KG1 (cell line): Measurements from ENCODE around the gene NOL12.
"Not testable (repeated sequence)": the region's sequence is repeated elsewhere in the genome, so short reads cannot be mapped to it uniquely, and the experiment has no call there.

Experiments used
- DNase-seq: peaks from one replicate; lab custom pipeline; 2025; lab: John Stamatoyannopoulos, UW

NOL12 gene, protein sequence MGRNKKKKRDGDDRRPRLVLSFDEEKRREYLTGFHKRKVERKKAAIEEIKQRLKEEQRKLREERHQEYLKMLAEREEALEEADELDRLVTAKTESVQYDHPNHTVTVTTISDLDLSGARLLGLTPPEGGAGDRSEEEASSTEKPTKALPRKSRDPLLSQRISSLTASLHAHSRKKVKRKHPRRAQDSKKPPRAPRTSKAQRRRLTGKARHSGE

GRCh38 chr22:37686002-37686982, at the start of gene NOL12:
Gene NOL12, plus strand, starts transcription at chr22:37686343. Its CDS starts 50 bp downstream, at chr22:37686393.
- DNase-seq: peak; percentile 74

GRCh38 chr22:37636949-37637273, 49.2 kb upstream of the NOL12 start:
- DNase-seq: no peak

- DNase-seq: no peak
These were observed 47.6 kb upstream of the NOL12 start for GRCh38 chr22:37638391-37639069.

- DNase-seq: peak; percentile 44
These were observed 46.9 kb upstream of the NOL12 start, which contains the start of gene SH3BP1 for GRCh38 chr22:37639070-37639760. Gene SH3BP1, plus strand, starts transcription at chr22:37639669. Its CDS starts 119 bp downstream, at chr22:37639788.

DNA sequence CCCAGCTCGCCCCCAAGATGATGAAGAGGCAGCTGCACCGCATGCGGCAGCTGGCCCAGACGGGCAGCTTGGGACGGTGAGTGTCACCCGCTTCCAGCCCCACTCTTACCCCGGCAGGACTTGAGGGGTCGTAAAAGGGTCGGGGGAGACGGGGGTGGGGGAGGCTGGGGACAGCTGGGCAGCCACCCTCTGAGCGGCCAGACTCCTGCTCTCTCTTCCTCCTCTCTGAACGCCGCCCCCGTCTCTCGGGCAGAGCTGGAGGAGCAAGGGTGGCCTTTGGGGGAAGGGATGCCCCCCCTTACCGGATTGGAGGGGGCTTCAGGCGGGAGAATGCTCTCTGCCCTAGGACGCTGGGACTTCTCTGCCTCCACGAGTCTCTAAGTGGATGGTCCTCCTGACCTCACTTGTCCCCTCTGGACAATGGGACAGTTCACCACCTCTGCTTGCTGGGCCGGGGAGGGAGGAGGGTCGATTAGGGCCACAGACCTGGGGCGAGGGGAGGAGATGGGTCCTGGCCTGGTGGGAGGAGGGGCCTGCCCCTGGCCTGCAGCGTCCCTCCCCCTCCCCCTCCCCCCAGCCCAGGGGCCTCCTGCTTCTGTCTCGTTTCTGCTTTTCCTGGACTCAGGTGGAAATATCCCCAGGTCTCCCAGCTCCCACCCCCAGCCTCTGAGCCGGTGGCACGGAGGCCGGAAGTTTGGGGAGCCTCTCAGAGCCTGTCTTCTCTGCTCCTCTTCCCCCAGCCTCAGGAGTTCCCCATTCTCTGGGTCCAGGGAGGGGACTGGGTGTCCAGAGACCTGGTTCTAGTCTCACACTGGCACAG, 46.2 kb upstream of the NOL12 start:
- no peak for DNase-seq

- DNase-seq: no peak
These were observed 45.3 kb upstream of the NOL12 start for GRCh38 chr22:37640591-37641560.

- DNase-seq: no peak
These were observed 44.6 kb upstream of the NOL12 start for GRCh38 chr22:37641561-37641949.

- DNase-seq: peak; percentile 55
These were observed 42.8 kb upstream of the NOL12 start for GRCh38 chr22:37643225-37643847.

DNA sequence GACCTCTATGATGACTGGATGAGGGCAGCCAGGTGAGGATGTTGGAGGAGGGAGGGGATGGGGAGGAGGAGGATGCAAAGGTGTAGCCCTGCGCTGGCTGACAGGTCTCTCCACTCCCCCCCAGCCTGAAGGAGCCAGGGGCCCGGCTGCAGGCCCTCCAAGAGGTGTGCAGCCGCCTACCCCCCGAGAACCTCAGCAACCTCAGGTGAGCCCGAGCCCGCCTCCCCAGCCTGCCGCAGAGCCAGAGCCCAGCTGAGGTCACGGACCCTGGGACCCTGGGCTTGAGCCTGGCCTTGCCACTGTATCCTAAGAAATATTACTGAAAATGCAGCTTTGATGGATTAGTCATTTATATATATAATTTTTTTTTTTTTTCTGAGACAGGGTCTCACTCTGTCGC, 38.8 kb upstream of the NOL12 start:
- no peak for DNase-seq

DNA sequence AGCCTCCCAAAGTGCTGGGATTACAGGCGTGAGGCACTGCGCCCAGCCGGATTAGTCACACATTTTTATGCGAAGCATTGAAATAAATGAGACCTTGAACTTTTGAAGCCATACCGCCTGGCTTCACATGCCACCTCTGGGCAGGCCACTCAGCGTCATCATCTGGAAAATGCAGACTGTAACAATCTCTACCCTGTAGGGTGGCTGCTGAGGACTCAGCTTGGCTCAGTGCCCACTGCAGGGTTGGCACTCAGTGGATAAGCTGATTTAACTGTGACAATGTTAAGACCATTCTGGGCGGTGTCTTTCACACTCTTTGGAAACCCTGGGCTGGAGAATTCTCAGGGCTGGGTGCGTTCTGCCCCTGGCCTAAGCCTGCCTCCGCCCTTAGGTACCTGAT, 38.2 kb upstream of the NOL12 start:
- DNase-seq: no peak

DNA sequence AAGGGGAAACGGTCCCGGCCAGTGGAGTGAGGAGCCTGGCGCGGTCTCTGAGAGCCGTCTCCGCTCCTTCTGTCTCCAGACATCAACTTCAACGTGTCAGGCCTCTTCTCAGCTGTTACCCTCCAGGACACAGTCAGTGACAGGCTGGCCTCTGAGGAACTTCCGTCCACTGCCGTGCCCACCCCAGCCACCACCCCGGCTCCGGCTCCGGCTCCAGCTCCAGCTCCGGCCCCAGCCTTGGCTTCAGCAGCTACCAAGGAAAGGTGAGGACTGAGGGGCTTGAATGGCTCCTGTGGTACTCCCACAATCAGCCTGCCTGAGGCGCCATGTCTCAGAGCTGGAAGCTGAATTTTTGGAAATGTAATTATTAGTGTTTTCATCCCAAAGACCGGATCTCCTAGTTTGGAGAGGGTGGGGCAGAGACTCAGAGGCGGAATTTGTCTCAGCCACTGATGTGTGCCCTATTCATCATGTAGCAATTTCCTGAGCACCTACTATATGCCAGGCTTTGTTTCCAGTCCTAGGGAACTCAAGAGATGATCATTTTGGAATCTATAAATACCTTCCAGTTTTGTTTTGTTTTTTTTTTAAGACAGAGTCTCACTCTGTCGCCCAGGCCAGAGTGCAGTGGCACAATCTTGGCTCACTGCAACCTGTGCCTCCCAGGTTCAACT, 35.5 kb upstream of the NOL12 start:
- no peak for DNase-seq

DNA sequence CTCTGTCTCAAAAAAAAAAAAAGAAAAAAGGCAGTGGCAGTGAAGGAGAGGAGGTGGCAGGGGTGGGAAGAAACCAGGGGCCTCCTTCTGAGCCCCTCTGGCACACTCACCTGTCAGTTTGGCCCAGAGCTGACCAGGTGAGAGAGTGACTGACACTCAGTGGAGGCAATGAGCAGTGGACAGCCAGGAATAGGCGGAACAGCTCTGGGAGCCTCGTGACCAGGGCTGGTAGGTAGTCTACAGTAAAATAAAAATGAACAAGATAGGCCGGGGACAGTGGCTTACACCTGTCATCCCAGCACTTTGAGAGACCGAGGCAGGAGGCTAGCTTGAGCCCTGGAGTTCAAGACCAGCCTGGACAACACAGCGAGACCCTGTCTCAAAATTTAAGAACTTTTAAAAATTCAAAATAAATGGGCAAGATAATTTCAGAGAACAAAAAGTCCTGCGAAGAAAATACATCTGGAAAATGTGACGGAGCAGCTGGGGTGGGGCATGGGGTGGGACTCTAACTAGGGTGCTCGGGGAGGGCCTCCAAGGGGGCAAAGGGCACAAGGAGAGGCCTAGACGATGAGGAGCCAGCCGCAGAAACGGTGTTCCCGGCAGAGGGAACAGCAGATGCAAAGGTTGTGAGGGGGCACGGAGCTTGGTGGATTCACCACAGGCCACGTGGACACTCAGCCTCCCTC, 31.4 kb upstream of the NOL12 start:
- DNase-seq: no peak

DNA sequence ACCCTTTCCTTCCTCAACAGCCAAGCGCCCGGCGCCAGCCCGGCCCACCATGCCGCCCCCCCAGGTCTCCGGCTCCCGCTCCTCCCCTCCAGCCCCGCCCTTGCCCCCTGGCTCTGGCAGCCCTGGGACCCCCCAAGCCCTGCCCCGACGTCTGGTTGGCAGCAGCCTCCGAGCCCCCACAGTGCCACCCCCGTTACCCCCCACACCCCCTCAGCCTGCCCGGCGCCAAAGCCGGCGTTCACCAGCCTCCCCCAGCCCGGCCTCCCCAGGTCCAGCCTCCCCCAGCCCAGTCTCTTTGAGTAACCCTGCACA, 30.9 kb upstream of the NOL12 start:
- no peak for DNase-seq

DNA sequence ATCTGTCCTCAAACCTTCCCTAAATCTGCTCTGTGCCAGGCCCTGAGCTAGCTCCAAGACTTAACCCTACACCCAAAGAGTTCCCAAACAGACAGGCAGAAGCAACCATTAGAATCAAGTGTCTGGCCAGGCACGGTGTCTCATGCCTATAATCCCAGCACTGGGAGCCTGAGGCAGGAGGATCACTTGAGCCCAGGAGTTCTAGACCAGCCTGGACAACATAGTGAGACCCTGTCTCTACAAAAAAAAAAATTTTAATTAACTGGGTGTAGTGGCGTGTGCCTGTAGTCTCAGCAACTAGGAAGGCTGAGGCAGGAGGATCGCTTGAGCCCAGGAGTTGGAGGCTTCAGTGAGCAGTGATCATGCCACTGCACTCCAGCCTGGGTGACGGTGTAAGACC, 29.6 kb upstream of the NOL12 start:
- not testable (repeated sequence) for DNase-seq

DNA sequence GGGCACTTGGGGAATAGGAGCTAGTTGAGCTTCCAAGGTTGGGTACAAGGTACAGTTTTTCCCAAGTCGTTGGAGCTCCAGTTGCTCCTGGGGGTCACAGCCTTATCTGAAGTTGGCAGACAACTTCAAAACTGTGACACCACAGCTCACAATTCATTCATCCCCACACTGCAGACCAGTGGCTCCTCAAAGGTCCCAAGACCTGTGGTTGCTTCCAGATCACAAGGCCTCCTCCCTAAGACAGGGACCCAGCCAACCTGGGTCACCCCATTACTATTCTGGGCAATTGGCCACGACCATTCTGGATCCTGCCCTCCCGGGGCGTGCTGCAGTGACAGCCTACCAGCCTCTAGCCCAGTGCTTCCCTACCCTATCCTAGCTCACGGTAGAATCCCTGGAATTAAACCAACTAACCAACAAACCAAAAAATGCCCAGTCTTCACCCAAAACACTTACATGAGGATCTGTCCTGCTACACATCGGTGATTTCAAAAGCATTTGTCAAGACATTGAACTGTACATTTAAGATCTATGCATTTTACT, 28.5 kb upstream of the NOL12 start:
- no peak for DNase-seq

GRCh38 chr22:37658133-37659065, 27.7 kb upstream of the NOL12 start, which contains the start of gene PDXP:
Gene PDXP, plus strand, starts transcription at chr22:37658723. Its CDS starts 60 bp downstream, at chr22:37658783.
- DNase-seq: peak; percentile 99
